CD14-positive monocyte (primary cell): Measurements from ENCODE around the gene DMGDH. TPM values are rescaled to one million over a fixed set of nuclear protein-coding genes. Genes with fewer than 3 reads are reported as not detected.

Experiments
- DNase-seq, 3 donors: peaks; one replicate each; pipeline ENCODE4 v3.0.0-alpha.2; 2011 to 2022
- H2AFZ ChIP-seq: 2 replicates; pipeline ENCODE4 v1.6.0; 2012; ENCODE audit warnings: mild to moderate bottlenecking, low read depth, low read length, inconsistent platforms; ENCODE audit not compliant: insufficient read depth, poor library complexity, severe bottlenecking
- H3K27ac ChIP-seq, 2 donors: 1 replicate in 1 of 2; 2 replicates in 1 of 2; pipeline ENCODE4 v1.5.1; 2012 to 2013; ENCODE audit warnings: low read length in 2 of 2, control low read depth in 1 of 2, inconsistent platforms in 1 of 2, low read depth in 1 of 2, mild to moderate bottlenecking in 1 of 2
- H3K27me3 ChIP-seq, 2 donors: one replicate each; pipeline versions ENCODE4 v1.6.0 to v1.6.1; 2011 to 2013; ENCODE audit warnings: low read length in 2 of 2; ENCODE audit not compliant: control insufficient read depth in 2 of 2, insufficient read depth in 2 of 2
- H3K36me3 ChIP-seq, 2 donors: replicated peaks in 1 of 2; 1 replicate in 1 of 2; 2 replicates in 1 of 2; pipeline versions ENCODE4 v1.5.1 to v1.6.1; 2012 to 2013; ENCODE audit warnings: low read length in 2 of 2, control low read depth in 1 of 2, inconsistent platforms in 1 of 2, mild to moderate bottlenecking in 1 of 2; ENCODE audit not compliant: insufficient read depth in 2 of 2, control insufficient read depth in 1 of 2
- H3K4me1 ChIP-seq, 2 donors: 1 replicate in 1 of 2; 2 replicates in 1 of 2; pipeline versions ENCODE4 v1.5.1 to v1.6.1; 2012 to 2013; ENCODE audit warnings: low read length in 2 of 2, control low read depth in 1 of 2, inconsistent platforms in 1 of 2, mild to moderate bottlenecking in 1 of 2, moderate library complexity in 1 of 2; ENCODE audit not compliant: insufficient read depth in 2 of 2, control insufficient read depth in 1 of 2
- H3K4me2 ChIP-seq: replicated peaks from 2 replicates; pipeline ENCODE3; 2012; ENCODE audit warnings: low read length, moderate library complexity, mild to moderate bottlenecking; ENCODE audit not compliant: poor library complexity, severe bottlenecking; ENCODE audit errors: extremely low read depth
- H3K4me3 ChIP-seq, 3 experiments: fragments of 200-600 bp in 1 of 3; sonication (generic) in 1 of 3; replicated peaks in 1 of 3; 1 replicate in 2 of 3; 2 replicates in 1 of 3; pipeline ENCODE4 v1.5.1; 2011 to 2013; ENCODE audit warnings: low read length in 3 of 3, mild to moderate bottlenecking in 3 of 3, control low read depth in 2 of 3, low read depth in 2 of 3, inconsistent platforms in 1 of 3, moderate library complexity in 1 of 3
- H3K79me2 ChIP-seq: 2 replicates; pipeline ENCODE4 v1.6.0; 2012; ENCODE audit warnings: mild to moderate bottlenecking, control low read depth, inconsistent platforms, low read length, moderate library complexity; ENCODE audit not compliant: insufficient read depth
- H3K9ac ChIP-seq: 2 replicates; pipeline ENCODE4 v1.6.0; 2017; ENCODE audit warnings: low read length, mild to moderate bottlenecking; ENCODE audit not compliant: insufficient read depth, poor library complexity, severe bottlenecking
- H3K9me3 ChIP-seq, 2 donors: replicated peaks in 1 of 2; 1 replicate in 1 of 2; 2 replicates in 1 of 2; pipeline versions ENCODE4 v1.5.1 to v1.6.1; 2012 to 2013; ENCODE audit warnings: low read length in 2 of 2, control low read depth in 1 of 2; ENCODE audit not compliant: control insufficient read depth in 1 of 2, insufficient read depth in 1 of 2
- H4K20me1 ChIP-seq: 2 replicates; pipeline ENCODE4 v1.6.0; 2012; ENCODE audit warnings: mild to moderate bottlenecking, low read length, control low read depth, moderate library complexity; ENCODE audit not compliant: insufficient read depth
- H3K27ac Mint-ChIP-seq, 7 donors: one replicate each; pipeline ENCODE4 v1.8.0; 2020; ENCODE audit warnings: mild to moderate bottlenecking in 7 of 7, mixed read lengths in 7 of 7, moderate library complexity in 6 of 7, inconsistent platforms in 2 of 7
- H3K27me3 Mint-ChIP-seq, 3 donors: one replicate each; pipeline ENCODE4 v1.8.0; 2021 to 2022; ENCODE audit warnings: low read depth in 3 of 3, mild to moderate bottlenecking in 3 of 3, mixed read lengths in 3 of 3, moderate library complexity in 3 of 3, inconsistent platforms in 1 of 3
- H3K36me3 Mint-ChIP-seq, 2 donors: one replicate each; pipeline ENCODE4 v1.8.0; 2020; ENCODE audit warnings: mixed read lengths in 2 of 2, inconsistent platforms in 1 of 2, mild to moderate bottlenecking in 1 of 2
- H3K4me1 Mint-ChIP-seq: one replicate; pipeline ENCODE4 v1.8.0; 2020; ENCODE audit warnings: mild to moderate bottlenecking, mixed read lengths
- H3K4me3 Mint-ChIP-seq, 2 donors: one replicate each; pipeline ENCODE4 v1.8.0; 2020; ENCODE audit warnings: mild to moderate bottlenecking in 2 of 2, mixed read lengths in 2 of 2, moderate library complexity in 1 of 2
- H3K9me3 Mint-ChIP-seq, 7 donors: one replicate each; pipeline ENCODE4 v1.8.0; 2020 to 2022; ENCODE audit warnings: mixed read lengths in 7 of 7, mild to moderate bottlenecking in 6 of 7, moderate library complexity in 6 of 7, inconsistent platforms in 2 of 7
- WGBS: methylation state at CpG from one replicate; pipeline ENCODE4 v1.1.5; 2013; ENCODE audit warnings: missing lambda C conversion rate; ENCODE audit not compliant: insufficient coverage; 5-methylcytosine and 5-hydroxymethylcytosine counted together
- intact Hi-C, 2 donors: fragments of 100-400 bp; cut with micrococcal nuclease; formaldehyde crosslinking; loops; one replicate each; pipeline versions ENCODE4 v1.15.0 to v1.15.1; 2023
- polyA plus RNA-seq, 3 donors: library from polyadenylated mRNA; depleted of rRNA in 1 of 3; unstranded in 2 of 3; stranded (reverse) in 1 of 3; fragments of 300-500 nt in 2 of 3; fragments of >200 nt in 1 of 3; fragmentation: Illumina TruSeq in 2 of 3; gene quantifications; 1 replicate in 2 of 3; 2 replicates in 1 of 3; pipeline ENCODE4 v1.2.3, GENCODE V29; 2012 to 2021
- TF ChIP-seq, protein P1 (sequence below): fragments of 200-600 bp; IDR thresholded peaks from one replicate; pipeline ENCODE4 v1.8.0; 2022; ENCODE audit warnings: antibody characterized with exemption, mild to moderate bottlenecking

The DMGDH gene
- polyA plus RNA-seq, 3 donors: not detected

DNA sequence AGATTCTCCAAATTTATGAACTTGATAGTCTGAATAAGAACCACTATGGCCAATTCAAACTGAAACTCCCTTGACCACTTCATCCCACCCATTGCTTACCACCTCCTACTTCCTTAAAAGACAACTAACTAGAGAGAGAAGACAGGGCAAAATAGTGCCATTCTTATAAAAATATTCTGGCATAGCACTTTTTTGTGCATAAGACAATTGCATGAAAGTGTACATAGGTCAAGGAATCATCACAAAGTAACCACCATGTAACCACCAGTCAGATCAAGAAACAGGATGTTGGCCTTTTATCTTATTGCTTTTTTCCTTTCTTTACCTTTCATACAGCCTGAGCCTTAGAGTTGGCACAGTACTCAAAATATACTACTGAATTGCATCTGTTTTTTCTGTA is 76.3 kb downstream of the DMGDH start:
- no peaks in the 10 kb centered on the region for H4K20me1 ChIP-seq
- H3K4me3 Mint-ChIP-seq: no peak overlapping the region
- intact Hi-C loops: no loop called here

DNA sequence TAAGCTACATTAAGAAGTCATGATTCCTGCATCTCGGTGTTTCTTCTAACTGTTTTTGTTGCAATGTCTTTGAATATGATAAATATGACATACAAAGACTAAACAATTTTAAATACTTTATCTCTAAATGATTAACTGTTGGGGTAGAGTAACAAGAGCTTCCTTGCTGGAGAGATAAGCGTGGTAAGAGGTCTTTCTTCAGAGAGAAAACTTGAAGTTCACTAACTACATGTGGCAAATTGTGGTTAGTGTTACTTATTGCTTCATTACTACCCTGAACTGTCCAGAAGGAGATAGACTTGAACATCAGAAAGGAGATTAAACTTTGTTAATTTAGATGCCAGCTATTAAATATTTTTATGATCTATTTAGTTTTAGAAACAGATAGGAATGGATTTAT is 77.3 kb downstream of the DMGDH start:
- H3K9me3 ChIP-seq: no peaks in the 10 kb centered on the region
- no peaks in the 10 kb centered on the region for H3K4me1 Mint-ChIP-seq
- no peak overlapping the region for H3K4me3 Mint-ChIP-seq
- no peaks in the 10 kb centered on the region for H4K20me1 ChIP-seq
- no CpG with 5 or more reads among the region's 2 CpGs for WGBS
- no peak for DNase-seq
- no peak overlapping the region for H3K27ac ChIP-seq
- no peak overlapping the region for H3K4me3 ChIP-seq
- no peaks in the 10 kb centered on the region for H3K4me1 ChIP-seq
- no peaks in the 10 kb centered on the region for H3K36me3 ChIP-seq
- no peak overlapping the region for H3K27ac Mint-ChIP-seq
- intact Hi-C loops: no loop called here
- no peaks in the 10 kb centered on the region for H3K79me2 ChIP-seq
- no peaks in the 10 kb centered on the region for H3K27me3 ChIP-seq
- no peak overlapping the region for H2AFZ ChIP-seq
- no peak overlapping the region for H3K9ac ChIP-seq
- peaks cover 0 to 5% (median 3%) of the 10 kb centered on the region in 3 donors for H3K27me3 Mint-ChIP-seq
- TF ChIP-seq, protein P1, sequence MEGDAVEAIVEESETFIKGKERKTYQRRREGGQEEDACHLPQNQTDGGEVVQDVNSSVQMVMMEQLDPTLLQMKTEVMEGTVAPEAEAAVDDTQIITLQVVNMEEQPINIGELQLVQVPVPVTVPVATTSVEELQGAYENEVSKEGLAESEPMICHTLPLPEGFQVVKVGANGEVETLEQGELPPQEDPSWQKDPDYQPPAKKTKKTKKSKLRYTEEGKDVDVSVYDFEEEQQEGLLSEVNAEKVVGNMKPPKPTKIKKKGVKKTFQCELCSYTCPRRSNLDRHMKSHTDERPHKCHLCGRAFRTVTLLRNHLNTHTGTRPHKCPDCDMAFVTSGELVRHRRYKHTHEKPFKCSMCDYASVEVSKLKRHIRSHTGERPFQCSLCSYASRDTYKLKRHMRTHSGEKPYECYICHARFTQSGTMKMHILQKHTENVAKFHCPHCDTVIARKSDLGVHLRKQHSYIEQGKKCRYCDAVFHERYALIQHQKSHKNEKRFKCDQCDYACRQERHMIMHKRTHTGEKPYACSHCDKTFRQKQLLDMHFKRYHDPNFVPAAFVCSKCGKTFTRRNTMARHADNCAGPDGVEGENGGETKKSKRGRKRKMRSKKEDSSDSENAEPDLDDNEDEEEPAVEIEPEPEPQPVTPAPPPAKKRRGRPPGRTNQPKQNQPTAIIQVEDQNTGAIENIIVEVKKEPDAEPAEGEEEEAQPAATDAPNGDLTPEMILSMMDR: no peak
- no peak overlapping the region for H3K4me2 ChIP-seq
- peaks cover 0 to 8% (median 0%) of the 10 kb centered on the region in 7 donors for H3K9me3 Mint-ChIP-seq
- no peaks in the 10 kb centered on the region for H3K36me3 Mint-ChIP-seq

More for the DNA sequence above, 76.3 kb downstream of the DMGDH start:
- H3K27me3 Mint-ChIP-seq: peaks cover 0 to 3% (median 2%) of the 10 kb centered on the region in 3 donors
- H3K9me3 ChIP-seq: no peaks in the 10 kb centered on the region
- TF ChIP-seq, protein P1: no peak
- H3K9me3 Mint-ChIP-seq: peaks cover 0 to 8% (median 0%) of the 10 kb centered on the region in 7 donors
- H3K4me2 ChIP-seq: no peak overlapping the region
- no peaks in the 10 kb centered on the region for H3K79me2 ChIP-seq
- H2AFZ ChIP-seq: no peak overlapping the region
- H3K9ac ChIP-seq: no peak overlapping the region
- DNase-seq: no peak
- no peaks in the 10 kb centered on the region for H3K27me3 ChIP-seq
- no peaks in the 10 kb centered on the region for H3K4me1 Mint-ChIP-seq
- no peak overlapping the region for H3K4me3 ChIP-seq
- H3K27ac Mint-ChIP-seq: no peak overlapping the region
- no peaks in the 10 kb centered on the region for H3K36me3 ChIP-seq
- no peak overlapping the region for H3K27ac ChIP-seq
- no peaks in the 10 kb centered on the region for H3K36me3 Mint-ChIP-seq
- no peaks in the 10 kb centered on the region for H3K4me1 ChIP-seq
